Heart right ventricle (tissue), 16 donors: ENCODE results near the gene FEM1C. TPM values are rescaled to one million over a fixed set of nuclear protein-coding genes. Genes with fewer than 3 reads are reported as not detected.

ENCODE experiments used
- ATAC-seq, 8 donors: fragments of 200-7000 bp; cut with Tn5 transposase; one replicate each; pipeline ENCODE4 v1.9.1; 2020; ENCODE audit warnings: mild to moderate bottlenecking in 8 of 8, moderate library complexity in 8 of 8, moderate number of reproducible peaks in 1 of 8
- DNase-seq, 2 donors: peaks; one replicate each; pipeline ENCODE4 v3.0.0-alpha.2; 2020
- H3K27ac ChIP-seq, 10 donors: fragments of 200-600 bp; sonication (generic) in 2 of 10; one replicate each; pipeline versions ENCODE4 v1.5.0 to v1.8.0; 2020 to 2022; ENCODE audit warnings: mild to moderate bottlenecking in 3 of 10
- H3K27me3 ChIP-seq, 7 donors: fragments of 200-600 bp; one replicate each; pipeline ENCODE4 v1.8.0; 2021 to 2022; ENCODE audit warnings: mild to moderate bottlenecking in 2 of 7
- H3K36me3 ChIP-seq, 9 donors: fragments of 200-600 bp; sonication (generic) in 1 of 9; one replicate each; pipeline versions ENCODE4 v1.5.0 to v1.8.0; 2020 to 2022; ENCODE audit warnings: mild to moderate bottlenecking in 2 of 9
- H3K4me1 ChIP-seq, 9 donors: fragments of 200-600 bp; sonication (generic) in 1 of 9; one replicate each; pipeline versions ENCODE4 v1.5.0 to v1.8.0; 2020 to 2022; ENCODE audit warnings: mild to moderate bottlenecking in 4 of 9
- H3K4me3 ChIP-seq, 10 donors: fragments of 200-600 bp; sonication (generic) in 2 of 10; one replicate each; pipeline versions ENCODE4 v1.5.0 to v1.8.0; 2020 to 2022; ENCODE audit warnings: mild to moderate bottlenecking in 7 of 10, moderate library complexity in 2 of 10
- H3K9me3 ChIP-seq, 11 donors: fragments of 200-600 bp in 10 of 11; sonication (generic) in 2 of 11; one replicate each; pipeline versions ENCODE4 v1.5.0 to v1.8.0; 2013 to 2022; ENCODE audit warnings: mild to moderate bottlenecking in 2 of 11, control low read depth in 1 of 11, moderate library complexity in 1 of 11
- WGBS, 2 donors: extraction: QIAGEN DNeasy Blood & Tissue Kit; methylation state at CpG; one replicate each; pipeline ENCODE4 v1.1.7; 2013; ENCODE audit warnings: inconsistent platforms in 1 of 2; 5-methylcytosine and 5-hydroxymethylcytosine counted together
- intact Hi-C, 10 donors: fragments of 100-400 bp; cut with DNase I; formaldehyde crosslinking; loops; one replicate each; pipeline versions ENCODE4 v1.11.1 to v1.14.2; 2022
- polyA plus RNA-seq, 2 donors: library from polyadenylated mRNA; stranded (reverse); fragments of 200-250 nt; gene quantifications; one replicate each; pipeline ENCODE4 v1.2.3, GENCODE V29; 2013
- total RNA-seq, 10 donors: library from RNA; stranded (reverse); fragmentation: NEBNext Ultra II Directional in 3 of 10; extraction: Animal tissue kit (Norgen Biotek cat#: 25700) in 3 of 10; gene quantifications; one replicate each; pipeline versions ENCODE4 v1.2.1 to v1.2.4, GENCODE V29; 2021 to 2023
- TF ChIP-seq, protein P1 (sequence below), 9 donors: fragments of 200-600 bp; sonication (generic) in 2 of 9; IDR thresholded peaks; one replicate each; pipeline versions ENCODE4 v1.5.0 to v1.8.0; 2021 to 2022; ENCODE audit warnings: antibody characterized with exemption in 9 of 9, mild to moderate bottlenecking in 5 of 9, moderate library complexity in 1 of 9
- donor health status: Arrhythmogenic right ventricular cardiomyopathy.
- donor health status: ischemic (EF 13 %, LVEDD 7.1; RV severe dilation, severe dysfunction).
- donor health status: healthy with polysubstance abuse.
- donor health status: DM: no; HTN: yes; CAD: no.
- donor health status: DM: no; HTN: no; CAD: no.
- donor health status: ischemic (EF 25% LVEDD 6.9; RV normal size, moderate dysfunction).
- donor health status: ischemic (EF 25% LVEDD 5.7; RV mildly dilated, moderate dysfunction).
- donor health status: healthy.
- donor health status: DM: yes; HTN: yes; CAD: no.
- donor health status: Ischemic cardiomyopathy.
- donor health status: ischemic (EF 35%, LVEDD 5.7; RV mildly dilated, moderate dysfunction).
- donor health status: nonischemic (EF 11% LVEDD 7.7; RV severe dilation, severe dysfunction).
- donor health status: DM: yes; HTN: yes; CAD: no.
- donor health status: PGD.
- donor health status: ischemic (EF 29% LVEDD 5.4; RV normal size, mild dysfunction).
- donor health status: nonischemic (EF 23%, LVEDD 6.1; RV moderate dilation, normal function).

FEM1C gene
- total and polyA plus RNA-seq, 12 donors, result 17.8 to 72.2 (median 53.9) TPM

DNA sequence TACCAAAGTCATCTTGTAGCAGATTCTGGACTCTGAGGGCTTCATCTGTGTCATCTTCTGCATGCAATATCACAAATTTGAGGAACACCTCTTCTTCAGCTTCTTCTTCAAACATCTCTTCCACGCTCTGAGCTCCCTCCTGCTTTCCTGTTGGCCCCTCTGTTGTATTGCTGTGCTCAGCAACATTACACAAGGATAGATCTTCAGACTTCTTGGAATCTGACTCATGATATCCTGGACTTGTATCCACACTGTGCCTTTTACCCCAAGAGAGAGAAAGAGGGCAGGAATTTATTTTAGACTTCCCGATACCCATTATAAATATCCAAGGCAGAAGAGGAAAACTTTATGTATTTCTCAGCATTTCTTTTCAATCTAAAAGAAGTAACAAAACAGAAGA, 36.4 kb upstream of the FEM1C start:
- Histone ChIP-seq H3K9me3 (peaks cover 0 to 5% (median 0%) of the 10 kb centered on the region in 11 donors), H3K4me3 (no peak overlapping the region), H3K36me3 (peaks cover 0 to 21% (median 0%) of the 10 kb centered on the region in 9 donors), H3K27ac (no peak overlapping the region), H3K4me1 (peaks cover 0 to 19% (median 0%) of the 10 kb centered on the region in 9 donors), H3K27me3 (no peaks in the 10 kb centered on the region)
- intact Hi-C loops, result loop anchor here in 2 of 10 donors (10.0 kb wide), 2 partner anchors 206 to 486 kb away; no protein-coding TSS in a partner anchor
- TF ChIP-seq, protein P1, sequence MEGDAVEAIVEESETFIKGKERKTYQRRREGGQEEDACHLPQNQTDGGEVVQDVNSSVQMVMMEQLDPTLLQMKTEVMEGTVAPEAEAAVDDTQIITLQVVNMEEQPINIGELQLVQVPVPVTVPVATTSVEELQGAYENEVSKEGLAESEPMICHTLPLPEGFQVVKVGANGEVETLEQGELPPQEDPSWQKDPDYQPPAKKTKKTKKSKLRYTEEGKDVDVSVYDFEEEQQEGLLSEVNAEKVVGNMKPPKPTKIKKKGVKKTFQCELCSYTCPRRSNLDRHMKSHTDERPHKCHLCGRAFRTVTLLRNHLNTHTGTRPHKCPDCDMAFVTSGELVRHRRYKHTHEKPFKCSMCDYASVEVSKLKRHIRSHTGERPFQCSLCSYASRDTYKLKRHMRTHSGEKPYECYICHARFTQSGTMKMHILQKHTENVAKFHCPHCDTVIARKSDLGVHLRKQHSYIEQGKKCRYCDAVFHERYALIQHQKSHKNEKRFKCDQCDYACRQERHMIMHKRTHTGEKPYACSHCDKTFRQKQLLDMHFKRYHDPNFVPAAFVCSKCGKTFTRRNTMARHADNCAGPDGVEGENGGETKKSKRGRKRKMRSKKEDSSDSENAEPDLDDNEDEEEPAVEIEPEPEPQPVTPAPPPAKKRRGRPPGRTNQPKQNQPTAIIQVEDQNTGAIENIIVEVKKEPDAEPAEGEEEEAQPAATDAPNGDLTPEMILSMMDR (IDR thresholded peaks at IDR 0.05), result no peak
- DNase-seq (no peak), ATAC-seq (no peak)
- WGBS, 2 donors, result 96% methylated on average over 2 of the region's 2 CpGs

DNA sequence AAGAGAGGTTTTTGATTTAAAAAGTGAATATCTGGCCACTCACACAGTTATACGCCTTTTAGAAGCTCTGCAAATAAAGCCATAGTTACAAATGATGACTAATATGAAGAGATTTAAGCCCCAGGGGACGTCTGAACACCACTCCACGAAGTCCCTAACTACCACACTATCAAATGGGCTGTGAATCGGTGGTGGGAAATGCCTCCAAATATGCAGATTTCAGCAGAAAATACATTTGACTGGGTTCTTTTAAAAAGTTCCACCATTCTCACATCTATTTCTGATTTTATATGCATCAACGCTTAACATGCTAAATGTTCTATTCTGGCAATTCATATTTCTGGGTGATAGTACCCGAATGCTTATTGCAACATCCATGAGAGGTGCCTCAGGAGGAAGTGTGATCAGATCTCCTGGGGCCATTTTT, 35.2 kb upstream of the FEM1C start:
- intact Hi-C loops, result loop anchor here in 3 of 10 donors (10.0 kb wide), 2 partner anchors 205 to 485 kb away; no protein-coding TSS in a partner anchor
- TF ChIP-seq, protein P1 (IDR thresholded peaks at IDR 0.05), result no peak
- H3K9me3 ChIP-seq, result peaks cover 0 to 5% (median 0%) of the 10 kb centered on the region in 11 donors
- ATAC-seq, result no peak
- 79 to 83% methylated on average over 6 of the region's 6 CpGs for WGBS, 2 donors
- peaks cover 0 to 20% (median 0%) of the 10 kb centered on the region in 9 donors for H3K4me1 ChIP-seq
- DNase-seq, result no peak
- H3K4me3 ChIP-seq, result no peak overlapping the region
- H3K27ac ChIP-seq, result no peak overlapping the region
- no peaks in the 10 kb centered on the region for H3K27me3 ChIP-seq
- peaks cover 0 to 21% (median 0%) of the 10 kb centered on the region in 9 donors for H3K36me3 ChIP-seq

DNA sequence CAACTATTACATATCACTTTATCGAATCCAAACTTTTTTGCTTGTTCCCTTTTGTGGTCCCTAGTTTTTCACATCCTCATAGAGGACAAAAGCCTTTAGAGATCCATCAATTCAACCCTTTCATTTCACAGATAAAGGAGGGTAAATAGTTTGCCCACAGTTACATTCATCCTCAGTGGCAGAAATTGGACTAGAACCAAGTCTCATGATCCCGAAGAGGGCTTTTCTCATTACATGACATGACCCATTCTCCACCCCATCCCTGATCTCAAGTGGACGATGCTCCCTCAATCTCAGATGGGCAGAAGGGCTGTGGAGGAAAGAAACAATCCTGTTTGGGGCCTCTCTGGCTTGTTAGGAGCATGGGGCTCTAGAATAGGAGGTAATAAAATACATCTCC, 34.6 kb upstream of the FEM1C start:
- no peak for ATAC-seq
- TF ChIP-seq, protein P1 (IDR thresholded peaks at IDR 0.05), result no peak
- H3K27me3 ChIP-seq, result no peaks in the 10 kb centered on the region
- no peak for DNase-seq
- peaks cover 0 to 5% (median 0%) of the 10 kb centered on the region in 11 donors for H3K9me3 ChIP-seq
- intact Hi-C loops, result loop anchor here in 1 of 10 donors (10.0 kb wide), 2 partner anchors 204 to 484 kb away; no protein-coding TSS in a partner anchor
- no peak overlapping the region for H3K4me3 ChIP-seq
- H3K36me3 ChIP-seq, result peaks cover 0 to 21% (median 0%) of the 10 kb centered on the region in 9 donors
- H3K27ac ChIP-seq, result no peak overlapping the region
- WGBS, 2 donors, result 77% methylated on average over 3 of the region's 3 CpGs
- H3K4me1 ChIP-seq, result peaks cover 0 to 25% (median 2%) of the 10 kb centered on the region in 9 donors

DNA sequence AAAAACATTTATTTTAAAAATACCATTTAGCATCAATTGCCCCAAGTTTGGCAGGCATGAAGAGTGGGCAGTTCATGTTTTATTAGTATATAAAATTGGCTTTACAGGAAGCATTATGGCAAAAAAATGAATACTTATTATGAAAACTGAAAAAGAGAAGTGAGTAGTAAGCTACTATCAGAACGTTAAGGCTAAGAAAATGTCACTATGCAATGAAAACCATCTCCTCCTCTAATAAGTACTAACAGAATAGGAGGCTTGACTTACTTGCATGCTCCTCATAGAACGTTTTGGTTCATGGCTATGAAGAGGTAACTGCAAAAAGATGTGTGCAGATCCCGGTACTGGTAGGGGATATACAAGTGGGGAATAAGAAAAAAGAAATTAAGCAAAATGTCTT, 34.1 kb upstream of the FEM1C start:
- TF ChIP-seq, protein P1 (IDR thresholded peaks at IDR 0.05), result no peak
- Histone ChIP-seq H3K4me1 (peaks cover 0 to 27% (median 2%) of the 10 kb centered on the region in 9 donors), H3K27me3 (no peaks in the 10 kb centered on the region), H3K27ac (no peak overlapping the region), H3K9me3 (peaks cover 0 to 5% (median 0%) of the 10 kb centered on the region in 11 donors), H3K36me3 (peaks cover 0 to 21% (median 0%) of the 10 kb centered on the region in 9 donors), H3K4me3 (no peak overlapping the region)
- ATAC-seq (no peak), DNase-seq (no peak)
- intact Hi-C loops, result loop anchor here in 1 of 10 donors (10.0 kb wide), 2 partner anchors 204 to 484 kb away; no protein-coding TSS in a partner anchor
- 87 to 88% methylated on average over 3 of the region's 3 CpGs for WGBS, 2 donors
